Measurements from ENCODE around the gene CYB561D2.

CYB561D2 gene

DNA sequence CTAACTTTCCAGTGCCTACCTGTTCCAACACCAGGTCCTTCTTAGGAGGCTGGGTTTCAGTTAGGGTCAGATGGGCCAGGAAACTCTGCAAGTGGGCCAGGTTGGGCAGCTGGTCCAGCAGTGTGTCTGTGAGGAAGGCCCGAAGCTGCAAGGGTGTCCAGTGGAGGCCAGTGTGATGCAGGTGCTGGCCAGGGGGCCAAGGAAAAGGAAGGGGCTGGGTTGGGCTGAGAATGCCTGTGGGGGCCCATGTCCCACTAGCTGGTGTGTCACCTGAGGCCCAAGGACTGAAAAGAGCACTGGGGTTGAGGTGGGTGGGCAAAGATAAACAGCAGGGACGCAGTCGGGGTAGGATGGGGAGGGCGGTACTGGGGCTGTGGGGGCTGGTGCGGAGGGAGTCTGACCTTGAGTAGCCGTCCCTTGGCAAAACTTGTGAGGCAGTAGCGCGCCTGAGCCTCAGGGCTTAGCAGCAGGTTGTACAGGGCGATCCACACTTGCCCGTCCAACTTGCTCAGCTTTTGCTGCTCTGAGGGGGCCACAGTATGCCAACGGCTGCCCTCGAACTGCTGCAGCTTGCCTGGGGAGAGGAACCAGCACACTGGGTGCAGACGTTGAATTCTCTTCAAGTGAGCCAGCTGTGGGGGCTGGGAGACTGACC is 8.5 kb upstream of the CYB561D2 start:
- DNase-seq: no peak

DNA sequence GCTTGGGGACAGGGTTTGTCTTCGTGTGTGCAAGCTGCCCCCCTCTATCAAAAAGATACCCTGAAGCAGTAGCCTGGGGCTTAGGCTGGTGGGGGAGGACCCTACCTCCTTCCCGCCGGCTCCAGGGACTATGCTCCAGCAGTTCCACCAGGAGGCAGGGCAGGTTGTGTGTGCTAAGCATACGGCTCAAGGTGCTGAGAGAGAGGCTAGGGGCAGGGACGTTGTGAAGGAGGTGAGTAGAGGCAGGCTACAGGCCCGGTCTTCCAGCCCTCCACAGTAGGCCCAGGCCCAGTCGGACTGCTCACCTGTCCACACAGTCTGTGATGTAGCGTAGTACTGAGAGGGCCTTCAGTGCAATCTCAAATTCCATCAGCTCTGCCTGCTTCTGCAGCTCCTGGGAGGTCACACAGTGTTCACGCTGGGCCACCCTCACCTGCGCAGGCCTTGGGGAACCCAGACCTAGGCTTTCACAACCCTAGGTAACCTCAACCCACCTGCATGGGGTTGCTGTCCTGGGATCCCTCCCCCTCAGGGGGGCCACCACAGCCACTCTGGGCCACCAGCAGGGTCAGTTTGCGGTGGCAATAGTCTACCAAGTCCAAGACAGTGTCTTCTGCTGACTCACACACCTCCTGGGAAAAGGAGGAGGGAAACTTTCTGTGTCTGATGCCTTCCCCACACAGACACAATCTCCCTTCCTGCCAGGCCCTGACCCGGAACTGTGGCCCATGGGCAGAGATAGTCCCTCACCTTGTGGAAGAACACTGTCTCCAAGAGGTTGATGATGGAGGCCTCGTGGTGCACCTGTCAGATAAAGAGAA is 7.6 kb upstream of the CYB561D2 start:
- no peak for DNase-seq

DNA sequence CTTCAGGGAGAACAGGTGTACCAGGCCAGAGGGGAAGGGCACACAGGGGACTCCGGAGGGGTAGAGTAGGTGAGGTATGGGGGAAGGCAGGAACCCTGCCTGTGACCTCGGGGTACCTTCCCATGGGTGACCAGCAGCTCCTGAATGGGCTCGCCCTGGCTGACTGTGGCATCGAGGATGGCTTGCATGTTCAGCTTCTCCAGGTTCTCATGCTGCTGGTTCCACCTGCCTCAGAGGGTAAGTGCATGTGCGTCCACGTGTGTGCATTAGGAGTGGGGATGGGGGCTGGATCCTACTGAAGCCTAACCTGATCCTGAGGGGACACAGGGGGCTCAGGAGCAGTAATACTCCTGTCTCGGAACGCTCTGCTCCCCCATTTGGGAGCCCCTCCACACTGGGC is 5.7 kb upstream of the CYB561D2 start:
- no peak for DNase-seq

DNA sequence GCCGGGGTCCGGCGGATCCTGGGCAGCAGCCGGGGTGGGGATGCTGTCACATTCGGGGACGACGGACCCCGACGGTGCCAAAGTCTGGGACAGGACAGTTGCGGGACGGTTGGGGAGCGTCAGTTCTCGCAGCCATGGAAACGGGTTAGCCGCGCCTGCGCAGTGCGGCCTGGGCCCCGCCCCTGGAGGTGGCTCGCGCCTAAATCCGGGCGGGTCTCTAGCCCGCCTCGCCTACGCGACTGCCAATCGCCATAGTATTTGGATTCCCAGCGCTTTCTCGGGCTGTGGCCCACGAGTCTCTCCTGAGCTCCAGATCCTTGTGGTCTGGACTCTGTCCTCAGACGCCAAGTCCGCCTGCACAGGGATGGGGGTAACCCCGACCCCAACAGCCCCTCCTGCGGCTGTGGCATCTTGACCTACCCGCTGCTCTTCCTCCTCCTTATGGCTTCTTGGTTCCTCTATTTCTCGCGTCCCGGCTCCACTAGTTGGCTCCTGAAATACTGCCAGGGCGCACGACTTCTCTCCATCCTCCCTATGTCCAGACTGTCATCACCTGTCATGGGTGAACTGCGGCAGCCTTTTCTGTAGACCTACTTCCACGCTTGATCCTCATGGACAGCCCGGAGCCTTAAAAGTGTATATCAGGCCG is 5.0 kb upstream of the CYB561D2 start, which contains the start of gene ZMYND10:
Gene ZMYND10 (minus strand): TSS at position 147 of the 649 bp plus-strand sequence. CDS start 153 bp downstream, outside the sequence.
- DNase-seq: peak; percentile 79

DNA sequence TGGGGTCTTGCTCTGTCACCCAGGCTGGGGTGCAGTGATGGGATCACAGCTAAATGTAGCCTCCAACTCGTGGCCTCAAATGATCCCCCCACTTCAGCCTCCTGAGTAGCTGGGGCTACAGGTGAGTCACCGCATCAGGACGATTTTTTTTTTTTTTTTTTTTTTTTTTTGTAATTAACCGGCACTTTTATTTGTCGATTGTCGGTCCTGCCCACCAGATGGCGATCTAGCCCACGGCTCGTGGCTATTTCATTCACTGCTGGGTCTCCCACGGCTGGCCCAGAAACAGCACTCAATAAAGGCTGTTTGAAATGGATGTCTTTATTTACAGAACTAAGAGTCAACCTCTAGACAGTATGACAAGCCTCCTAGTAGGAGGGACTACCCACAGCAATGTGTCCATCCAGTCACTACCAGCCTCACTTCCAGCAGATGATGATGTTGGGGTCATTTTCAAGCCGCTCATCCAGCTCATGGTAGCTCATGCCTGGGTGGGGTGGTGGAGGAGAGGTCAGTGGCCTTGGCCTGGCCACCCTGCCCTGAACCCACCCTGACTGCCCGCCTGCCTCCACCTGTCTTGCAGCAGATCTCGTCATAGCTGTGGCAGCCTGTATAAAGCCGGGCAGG is 3.4 kb upstream of the CYB561D2 start:
- DNase-seq: peak; percentile 62

DNA sequence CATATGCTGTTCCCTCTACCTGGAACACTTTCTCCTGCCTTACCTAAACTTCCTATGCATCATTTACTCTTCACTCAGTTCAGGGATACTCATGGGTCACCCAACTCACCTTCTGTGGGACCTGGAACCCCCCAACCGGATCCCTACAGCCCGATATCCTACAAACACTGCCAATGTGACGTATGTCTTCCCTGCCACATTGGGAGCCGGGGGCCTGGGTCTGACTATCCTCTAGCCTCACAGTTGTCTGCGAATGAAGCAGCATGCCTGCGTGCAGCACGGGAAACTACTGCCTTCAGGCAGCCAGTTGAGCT is 492 bp upstream of the CYB561D2 start:
- DNase-seq: no peak

DNA sequence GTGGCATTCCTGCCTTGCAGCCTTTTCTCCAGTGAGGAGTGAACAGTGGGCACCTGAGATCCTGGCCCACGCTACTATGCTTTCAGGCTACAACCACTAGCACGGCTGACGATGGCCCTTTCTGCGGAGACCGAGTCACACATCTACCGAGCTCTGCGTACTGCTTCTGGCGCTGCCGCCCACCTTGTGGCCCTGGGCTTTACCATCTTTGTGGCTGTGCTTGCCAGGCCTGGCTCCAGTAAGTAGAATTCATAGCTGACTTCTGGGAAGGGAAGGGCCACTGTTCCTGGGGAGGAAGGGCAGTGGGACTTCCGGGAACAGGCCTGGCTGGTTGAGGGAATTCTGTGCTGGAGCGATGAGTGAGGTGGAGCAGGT is 648 bp downstream of the CYB561D2 start:
- DNase-seq: no peak

DNA sequence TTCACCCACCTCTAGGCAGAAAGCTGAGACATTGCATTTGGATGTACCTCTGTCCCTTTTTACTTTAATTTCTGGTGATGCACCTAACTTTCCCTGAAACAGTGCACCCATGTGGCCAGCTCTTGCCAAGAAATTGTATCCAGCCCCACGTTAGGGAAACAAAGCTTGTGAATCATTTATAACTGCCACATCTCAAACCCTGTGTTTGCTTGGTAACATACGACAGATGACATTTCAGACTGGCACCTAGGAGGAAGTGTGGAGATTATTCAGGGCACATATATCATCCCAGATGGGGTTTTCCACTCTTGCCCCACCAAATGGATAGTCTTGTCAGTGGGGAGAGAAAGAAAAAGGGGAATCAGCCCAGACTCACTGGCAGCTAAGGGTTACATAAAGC is 2.1 kb downstream of the CYB561D2 start:
- no peak for DNase-seq

DNA sequence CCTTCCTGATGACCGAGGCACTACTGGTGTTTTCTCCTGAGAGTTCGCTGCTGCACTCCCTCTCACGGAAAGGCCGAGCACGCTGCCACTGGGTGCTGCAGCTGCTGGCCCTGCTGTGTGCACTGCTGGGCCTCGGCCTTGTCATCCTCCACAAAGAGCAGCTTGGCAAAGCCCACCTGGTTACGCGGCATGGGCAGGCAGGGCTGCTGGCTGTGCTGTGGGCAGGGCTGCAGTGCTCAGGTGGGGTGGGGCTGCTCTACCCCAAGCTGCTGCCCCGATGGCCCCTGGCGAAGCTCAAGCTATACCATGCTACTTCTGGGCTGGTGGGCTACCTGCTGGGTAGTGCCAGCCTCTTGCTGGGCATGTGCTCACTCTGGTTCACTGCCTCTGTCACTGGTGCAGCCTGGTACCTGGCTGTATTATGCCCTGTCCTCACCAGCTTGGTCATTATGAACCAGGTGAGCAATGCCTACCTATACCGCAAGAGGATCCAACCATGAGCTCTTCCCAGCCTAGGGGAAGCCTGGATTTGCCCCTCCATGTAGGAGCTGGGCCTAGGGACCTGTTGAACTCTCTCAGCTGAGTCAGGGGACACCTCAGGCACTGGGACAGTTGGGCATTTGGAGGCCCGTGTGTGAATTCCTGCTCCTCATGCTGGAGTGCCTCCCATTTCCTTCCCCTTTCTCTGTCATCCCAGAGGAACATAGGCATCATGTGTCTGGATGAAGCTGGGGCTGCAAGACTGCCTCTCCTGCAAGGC is 2.8 kb downstream of the CYB561D2 start:
- DNase-seq: no peak

DNA sequence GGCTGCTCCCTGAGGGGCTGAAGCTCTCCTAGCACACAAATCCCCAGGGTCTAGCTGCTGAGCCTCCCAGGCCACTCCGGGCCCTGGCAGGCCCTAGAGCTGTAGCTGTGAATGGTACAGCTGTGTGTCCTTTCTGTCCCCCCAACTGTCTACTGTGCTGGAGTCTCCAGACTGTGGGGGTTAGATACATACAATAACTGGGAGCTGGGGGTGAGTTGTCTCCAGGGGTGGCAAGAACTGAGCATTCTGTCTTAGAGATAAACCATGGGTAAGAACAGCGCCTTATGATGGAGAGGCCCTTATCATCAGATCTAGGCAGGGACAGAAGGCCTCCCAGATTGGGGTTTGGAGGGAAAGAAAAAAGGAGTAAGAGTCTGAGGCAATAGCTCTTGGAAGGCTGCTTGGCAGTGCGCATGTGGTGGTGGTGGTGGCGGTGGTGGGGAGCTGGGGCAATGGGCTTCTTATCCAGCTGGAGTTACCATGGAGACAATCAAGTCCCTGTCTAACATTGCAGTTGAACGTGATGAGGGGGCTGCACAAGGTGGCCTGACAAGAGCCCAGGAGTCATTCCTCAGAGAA is 3.6 kb downstream of the CYB561D2 start:
- DNase-seq: no peak

DNA sequence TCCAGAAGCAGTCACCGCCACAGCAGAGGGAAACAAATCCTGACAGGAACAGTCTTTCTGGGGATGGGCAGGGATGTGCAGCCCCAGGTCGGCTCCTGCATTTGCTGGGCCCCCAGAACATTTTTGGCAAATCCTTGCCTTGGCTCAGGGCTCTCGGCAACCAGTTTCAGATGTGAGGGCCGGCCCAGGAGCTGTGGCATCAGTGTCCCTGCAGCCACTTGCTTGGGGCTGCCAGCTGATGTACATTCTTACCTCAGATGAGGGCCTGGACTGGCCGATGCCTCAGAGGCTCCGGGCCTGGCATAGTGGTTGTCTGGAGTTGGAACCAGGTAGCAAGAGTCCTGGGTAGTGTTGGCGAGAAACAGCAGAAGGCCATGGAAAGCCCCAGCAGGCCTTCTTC is 4.2 kb downstream of the CYB561D2 start:
- no peak for DNase-seq

DNA sequence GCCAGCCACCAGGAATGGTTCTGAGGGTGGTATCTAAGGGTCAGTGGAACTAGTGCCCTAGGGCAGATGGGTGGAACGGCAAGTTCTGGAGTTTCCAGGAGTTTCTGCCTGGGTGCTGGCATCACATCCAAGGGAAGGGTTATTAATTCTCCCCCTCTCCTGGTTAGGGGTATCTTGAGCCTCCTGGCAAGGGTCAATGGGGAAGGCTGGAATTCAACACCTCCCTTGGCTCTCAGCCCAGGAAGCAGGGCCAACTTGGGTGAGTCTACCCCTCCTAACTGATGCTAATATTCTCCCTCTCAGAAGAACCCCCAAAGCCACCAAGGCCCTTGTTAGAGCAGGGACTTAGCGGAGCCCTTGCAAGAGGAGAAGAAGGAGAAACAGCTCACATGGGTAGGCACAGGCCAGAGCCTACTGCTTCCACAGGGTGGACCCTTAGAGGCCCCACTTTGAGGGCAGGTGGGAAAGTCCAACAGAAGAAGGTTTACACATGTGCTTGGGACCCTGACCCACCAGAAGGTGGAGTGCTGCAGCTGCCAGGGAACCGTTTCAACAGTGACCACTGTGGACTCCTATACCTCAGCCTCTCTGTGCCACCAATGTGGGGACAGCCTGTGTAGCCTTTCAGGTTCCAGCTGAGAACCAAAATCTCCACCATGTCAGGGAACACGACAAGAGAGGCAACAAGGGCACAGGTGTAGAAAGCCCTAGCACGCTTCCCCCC is 5.3 kb downstream of the CYB561D2 start:
- DNase-seq: no peak

DNA sequence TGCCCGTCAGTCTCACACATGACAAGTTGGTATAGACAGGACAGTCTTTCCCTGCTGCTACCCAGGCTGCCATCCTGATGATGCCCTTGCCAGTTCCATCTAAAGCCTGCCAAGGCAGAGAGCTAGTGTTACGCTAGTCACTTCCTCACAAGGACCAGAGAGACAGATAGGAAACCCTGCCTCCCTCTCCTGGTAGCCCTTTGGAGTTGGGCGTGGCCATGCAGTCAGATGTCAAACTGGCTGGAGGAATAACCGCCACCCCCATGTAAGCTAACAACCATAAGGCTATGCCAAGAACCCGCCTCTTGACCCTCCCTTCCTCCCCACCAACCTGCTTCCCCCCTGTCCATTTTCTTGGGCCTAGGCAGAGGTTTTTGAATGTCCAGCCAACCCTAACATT is 5.9 kb downstream of the CYB561D2 start:
- no peak for DNase-seq

DNA sequence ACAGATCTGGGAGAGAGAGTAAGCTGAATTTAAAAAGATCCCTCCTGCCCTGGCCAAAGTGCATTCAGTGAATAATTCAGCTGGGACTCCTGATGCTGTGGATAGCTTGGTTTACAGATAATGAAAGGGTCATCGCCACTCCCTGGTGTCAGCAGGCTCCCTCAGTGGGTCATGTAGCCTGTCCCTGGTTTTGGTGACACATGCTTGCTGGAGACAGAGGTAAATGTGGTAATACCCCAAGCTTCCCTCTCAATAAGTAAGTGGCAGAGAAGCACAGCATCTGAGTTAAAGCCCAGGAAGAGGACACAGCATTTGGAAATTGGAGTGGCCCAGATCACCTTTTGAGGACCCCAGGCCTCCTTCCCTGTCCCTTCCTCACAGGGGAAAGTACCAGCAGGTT is 6.8 kb downstream of the CYB561D2 start:
- no peak for DNase-seq

DNA sequence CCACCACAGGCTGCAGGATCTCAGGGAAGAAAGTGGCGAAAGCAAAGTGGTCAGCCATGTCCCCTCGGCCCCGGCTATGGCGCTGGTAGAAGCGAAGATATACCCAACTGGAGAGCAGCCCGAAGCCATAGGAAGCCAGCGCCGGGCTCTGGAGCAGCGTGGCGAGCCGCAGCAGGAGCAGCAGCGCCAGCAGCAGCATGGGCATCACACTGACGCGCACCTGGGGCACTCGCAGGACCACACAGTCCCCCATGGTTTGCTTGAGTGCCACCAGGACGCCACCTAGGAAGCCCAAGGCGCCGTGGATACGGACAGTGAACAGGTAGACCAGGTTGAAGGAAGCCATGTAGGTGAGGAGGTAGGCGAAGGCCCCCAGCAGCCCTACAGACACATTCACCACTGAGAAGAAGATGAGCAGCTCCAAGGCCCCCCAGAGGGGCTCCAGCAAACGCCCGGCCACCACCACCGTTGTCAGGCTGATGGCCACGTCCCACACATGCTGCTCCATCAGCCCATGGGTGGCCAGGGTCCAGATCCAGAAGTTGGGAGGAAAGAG is 7.8 kb downstream of the CYB561D2 start:
- DNase-seq: no peak

DNA sequence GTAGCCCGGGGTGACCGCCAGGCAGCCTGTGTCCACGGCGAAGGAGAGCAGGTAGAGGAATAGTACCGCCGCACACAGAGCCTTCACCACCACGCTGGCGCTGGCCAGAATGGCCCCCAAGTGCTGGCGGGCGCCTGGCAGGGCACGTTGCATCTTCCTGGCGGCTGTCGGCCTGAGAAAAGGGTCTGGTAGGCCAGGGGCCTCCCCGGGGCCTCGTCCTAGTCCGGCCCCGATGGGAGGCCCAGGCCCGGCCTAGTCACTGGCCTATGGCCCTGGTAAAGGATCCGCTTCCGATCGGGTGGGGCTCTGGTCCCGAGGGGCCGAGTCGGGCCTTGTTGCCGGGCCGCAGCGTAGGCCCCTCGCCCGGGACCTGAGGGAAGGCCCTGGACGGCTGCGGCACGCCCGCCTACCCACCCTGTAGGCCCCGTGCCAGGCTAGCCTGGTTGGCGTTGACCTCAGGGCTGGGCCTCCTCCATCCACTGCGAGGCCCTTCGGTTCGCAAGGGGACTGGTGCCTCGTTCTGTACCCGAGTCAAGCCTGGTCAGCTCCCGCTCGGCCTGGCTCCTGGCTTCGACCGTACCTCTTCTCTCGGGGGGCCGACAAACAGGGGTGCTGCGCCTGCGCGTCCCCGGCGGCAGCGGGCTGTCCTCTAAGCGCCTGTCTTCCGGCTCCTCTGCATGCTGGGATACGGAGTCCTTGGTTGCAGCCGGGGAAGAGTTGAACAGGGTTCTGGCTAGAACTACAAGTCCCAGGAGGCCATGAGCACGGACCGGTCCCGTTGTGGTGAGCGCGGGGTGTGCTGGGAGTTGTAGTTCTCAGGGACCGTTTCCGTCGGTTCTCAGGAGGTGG is 8.5 kb downstream of the CYB561D2 start, which contains the start of gene TMEM115:
Gene TMEM115 (minus strand): TSS at position 611 of the 849 bp plus-strand sequence. CDS start 458 bp downstream, at position 153.
- DNase-seq: peak; percentile 85

DNA sequence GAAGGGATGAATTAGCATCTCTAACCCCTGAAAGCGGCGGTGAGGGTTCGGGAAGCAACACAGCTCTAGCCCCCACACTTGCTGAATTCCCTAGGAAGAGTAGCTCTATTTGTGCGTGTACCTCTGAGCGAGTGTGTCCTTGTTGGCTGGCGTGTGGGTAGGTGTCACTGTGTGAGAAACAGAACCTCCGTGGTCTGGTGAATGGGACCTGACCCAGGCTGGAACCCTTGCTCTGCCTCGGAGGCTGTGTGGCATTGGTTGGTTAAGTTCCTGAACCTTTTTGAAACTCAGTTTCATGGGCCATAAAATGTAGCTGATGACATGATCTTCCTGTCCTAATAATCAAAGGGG is 9.1 kb downstream of the CYB561D2 start:
- no peak for DNase-seq

DNA sequence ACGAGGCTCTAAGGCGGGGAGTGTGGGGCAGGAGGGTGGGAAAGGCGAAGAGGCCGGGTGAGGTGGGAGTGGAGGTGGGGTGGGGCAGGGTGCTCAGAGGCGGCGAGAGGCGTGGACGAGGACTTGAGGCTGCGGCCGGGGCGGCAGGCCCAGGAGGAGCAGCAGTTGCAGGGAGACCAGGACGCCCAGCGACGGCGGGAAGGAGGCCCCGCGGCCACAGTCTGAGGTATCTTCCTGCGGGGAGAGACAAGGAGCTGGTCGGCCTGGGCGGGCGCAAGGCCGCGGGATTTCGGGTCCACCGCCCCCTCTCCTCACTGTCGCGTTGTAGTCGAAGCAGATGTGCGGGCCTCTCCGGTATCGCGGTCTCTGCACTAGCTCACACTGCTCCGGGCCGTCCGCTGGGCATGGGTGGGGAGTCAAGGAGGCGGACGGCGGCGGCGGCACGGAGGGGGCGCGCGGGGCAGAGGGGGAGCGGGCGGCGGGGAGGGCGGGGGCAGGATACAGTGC is 14.0 kb downstream of the CYB561D2 start:
- DNase-seq: no peak

DNA sequence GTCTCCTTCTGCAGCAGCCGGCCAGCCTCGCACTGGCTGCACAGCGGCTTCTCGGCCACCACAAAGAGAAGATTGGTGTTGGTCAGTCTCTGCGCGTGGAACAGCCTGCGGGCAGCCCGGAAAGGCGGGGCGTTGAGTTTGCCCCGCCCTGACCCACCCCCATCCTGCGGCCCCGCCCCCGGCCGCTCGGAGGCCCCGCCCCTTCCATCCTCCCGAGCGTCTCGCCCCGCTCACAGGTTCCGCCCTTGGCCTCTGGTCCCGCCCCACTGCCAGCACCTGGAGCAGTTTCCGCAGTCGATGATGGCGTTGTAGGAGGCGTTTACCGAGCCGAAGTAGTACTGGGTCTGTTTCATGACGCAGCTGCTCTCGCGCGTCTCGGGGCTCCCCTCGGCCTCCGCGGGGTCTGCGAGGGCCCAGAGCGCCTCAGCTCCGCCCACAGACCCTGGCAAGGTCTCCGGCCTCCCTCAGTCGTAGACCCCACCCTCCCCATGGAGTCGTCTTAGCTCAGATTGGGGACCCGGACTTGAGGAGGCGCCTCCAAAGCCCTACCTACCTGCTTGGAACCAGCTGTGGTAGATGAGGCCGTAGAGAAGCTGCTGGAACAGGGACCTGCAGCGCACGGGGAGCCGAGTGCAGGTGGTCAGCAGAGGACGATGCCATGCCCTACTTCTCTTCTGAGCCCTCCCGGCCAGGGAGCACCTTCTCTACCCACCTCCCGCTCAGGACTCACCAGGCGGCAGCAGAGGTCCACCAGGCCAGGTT is 14.6 kb downstream of the CYB561D2 start:
- DNase-seq: peak; percentile 91

DNA sequence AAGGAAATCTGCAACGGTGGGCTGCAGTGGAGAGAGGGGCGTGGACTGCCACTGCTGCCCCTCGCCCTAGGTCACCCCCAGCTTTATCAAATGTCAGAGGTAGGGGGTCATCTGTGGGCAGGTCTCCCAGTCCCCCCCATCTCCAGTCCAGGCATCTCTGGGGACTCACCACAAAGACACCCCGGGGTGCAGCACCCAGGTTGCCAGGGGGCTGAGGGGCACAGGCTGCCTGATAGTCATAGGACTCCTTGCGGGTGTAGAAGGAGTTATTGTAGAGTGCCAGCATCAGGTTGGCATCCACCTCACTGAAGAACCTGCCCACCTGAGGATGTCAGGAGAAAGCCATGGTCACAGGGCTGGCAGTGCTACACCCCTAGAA is 15.2 kb downstream of the CYB561D2 start:
- no peak for DNase-seq
